Measurements from ENCODE around the gene KCTD4. TPM values are rescaled to one million over a fixed set of nuclear protein-coding genes. Genes with fewer than 3 reads are reported as not detected.
A peak's percentile ranks its signal among the peaks of the same experiment; 100 is the strongest.

Gene KCTD4
- total RNA-seq, 4 donors from 2014 or later: not detected

GRCh38 chr13:45242070-45242469 is 41.2 kb upstream of the KCTD4 start:
- in situ Hi-C loops (cut with MboI; ENCODE audit: low sequenced_read_pairs in 4 of 4) (no loop called here), intact Hi-C loops (cut with DNase I; ENCODE audit: low total_unique reads) (no loop called here)
- Histone ChIP-seq H3K4me1 (peaks cover 16 to 21% of the 10 kb centered on the region in 2 donors), H3K27ac (peak overlapping the region in 2 of 4 donors; percentile 52 to 59), H3K4me3 (no peak overlapping the region), H3K27me3 (no peaks in the 10 kb centered on the region), H3K9me3 (no peaks in the 10 kb centered on the region), H3K36me3 (no peaks in the 10 kb centered on the region)
- DNase-seq (peak in 1 of 2 donors; percentile 23), ATAC-seq (peak; percentile 56 to 90)
- TF ChIP-seq CTCF (IDR thresholded peaks at IDR 0.05 in 4 of 5, conservative IDR thresholded peaks at IDR 0.05 in 1 of 5) (no peak), POLR2A (IDR thresholded peaks at IDR 0.05) (no peak)

- H3K4me1 ChIP-seq: peaks cover 16 to 21% of the 10 kb centered on the region in 2 donors
- no peaks in the 10 kb centered on the region for H3K27me3 ChIP-seq
- H3K36me3 ChIP-seq: no peaks in the 10 kb centered on the region
- ATAC-seq (no peak), DNase-seq (no peak)
- intact Hi-C loops (cut with DNase I; ENCODE audit: low total_unique reads) (no loop called here), in situ Hi-C loops (cut with MboI; ENCODE audit: low sequenced_read_pairs in 4 of 4) (no loop called here)
- H3K27ac ChIP-seq: no peak overlapping the region
- TF ChIP-seq POLR2A (IDR thresholded peaks at IDR 0.05): no peak
- TF ChIP-seq CTCF (IDR thresholded peaks at IDR 0.05 in 4 of 5, conservative IDR thresholded peaks at IDR 0.05 in 1 of 5): no peak
- no peak overlapping the region for H3K4me3 ChIP-seq
- H3K9me3 ChIP-seq: no peaks in the 10 kb centered on the region
These were observed 39.3 kb upstream of the KCTD4 start for GRCh38 chr13:45240143-45240542.

DNA sequence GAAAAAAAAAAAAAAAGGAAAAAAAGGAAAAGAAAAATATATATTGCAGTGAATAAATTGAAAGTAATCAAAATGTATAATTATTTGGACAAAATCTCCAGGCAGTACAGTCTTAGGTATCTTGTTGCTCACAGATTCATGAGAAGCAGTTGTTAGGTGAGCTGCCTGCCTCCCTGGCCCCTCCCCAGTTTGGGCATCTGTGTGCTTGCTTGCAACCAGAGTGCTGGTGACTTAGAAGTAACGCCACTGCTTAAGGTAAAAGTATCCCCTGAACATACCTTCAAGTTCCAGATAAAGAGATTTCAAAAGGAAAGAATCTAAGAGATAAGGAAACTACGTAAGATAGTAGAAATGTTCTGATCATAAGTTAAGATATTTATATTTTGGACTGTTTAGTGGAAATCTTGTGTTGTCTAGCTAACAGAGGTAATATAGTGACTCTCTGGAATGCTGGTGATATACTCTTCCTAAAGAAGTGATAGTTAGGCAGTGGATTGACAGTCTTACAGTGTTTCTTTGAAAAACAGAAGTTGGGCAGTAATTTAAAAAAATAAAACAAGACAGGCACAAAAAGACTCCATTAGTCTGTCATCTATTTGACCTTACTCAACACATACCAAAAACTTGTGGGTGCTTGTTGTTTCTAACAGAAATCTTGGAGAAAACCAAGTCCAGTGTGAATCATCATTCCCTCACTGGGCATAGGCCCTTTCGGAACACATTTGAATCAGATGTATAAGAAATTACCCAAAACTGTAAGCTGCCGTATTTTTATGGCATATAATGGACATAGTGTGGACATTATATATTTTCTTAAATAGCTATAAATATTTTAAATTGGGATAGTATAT is 38.3 kb upstream of the KCTD4 start:
- ATAC-seq: no peak
- no peaks in the 10 kb centered on the region for H3K27me3 ChIP-seq
- TF ChIP-seq CTCF (IDR thresholded peaks at IDR 0.05 in 4 of 5, conservative IDR thresholded peaks at IDR 0.05 in 1 of 5) (no peak), POLR2A (IDR thresholded peaks at IDR 0.05) (no peak)

GRCh38 chr13:45232591-45232990 is 31.7 kb upstream of the KCTD4 start:
- ATAC-seq (no peak), DNase-seq (no peak)
- Histone ChIP-seq H3K27ac (no peak overlapping the region), H3K4me3 (no peak overlapping the region), H3K9me3 (no peaks in the 10 kb centered on the region), H3K27me3 (no peaks in the 10 kb centered on the region), H3K36me3 (no peaks in the 10 kb centered on the region), H3K4me1 (no peaks in the 10 kb centered on the region)
- in situ Hi-C loops (cut with MboI; ENCODE audit: low sequenced_read_pairs in 4 of 4) (loop anchor here in 1 of 4 donors (10.0 kb wide), 1 partner anchor 58 kb away; no protein-coding TSS in a partner anchor), intact Hi-C loops (cut with DNase I; ENCODE audit: low total_unique reads) (no loop called here)
- TF ChIP-seq CTCF (IDR thresholded peaks at IDR 0.05 in 4 of 5, conservative IDR thresholded peaks at IDR 0.05 in 1 of 5): no peak
- no peak for TF ChIP-seq POLR2A (IDR thresholded peaks at IDR 0.05)

More for the DNA sequence above, 38.3 kb upstream of the KCTD4 start:
- in situ Hi-C loops (cut with MboI; ENCODE audit: low sequenced_read_pairs in 4 of 4): loop anchor here in 1 of 4 donors (10.0 kb wide), 1 partner anchor 64 kb away; no protein-coding TSS in a partner anchor
- DNase-seq: no peak
- no peak overlapping the region for H3K4me3 ChIP-seq
- no peak overlapping the region for H3K27ac ChIP-seq
- H3K4me1 ChIP-seq: peaks cover 16 to 21% of the 10 kb centered on the region in 2 donors
- no peaks in the 10 kb centered on the region for H3K9me3 ChIP-seq
- intact Hi-C loops (cut with DNase I; ENCODE audit: low total_unique reads): no loop called here
- H3K36me3 ChIP-seq: no peaks in the 10 kb centered on the region

Measured in gastrocnemius medialis (tissue), 4 donors.